HG03039 (cell line): ENCODE measurements around the gene PNKD.

ENCODE experiments used
- ATAC-seq: cut with Tn5 transposase; IDR thresholded peaks from one replicate; pipeline ENCODE4 v1.9.1; 2021; ENCODE audit warnings: mild to moderate bottlenecking, moderate library complexity; ENCODE audit not compliant: unreplicated experiment

The PNKD gene

DNA sequence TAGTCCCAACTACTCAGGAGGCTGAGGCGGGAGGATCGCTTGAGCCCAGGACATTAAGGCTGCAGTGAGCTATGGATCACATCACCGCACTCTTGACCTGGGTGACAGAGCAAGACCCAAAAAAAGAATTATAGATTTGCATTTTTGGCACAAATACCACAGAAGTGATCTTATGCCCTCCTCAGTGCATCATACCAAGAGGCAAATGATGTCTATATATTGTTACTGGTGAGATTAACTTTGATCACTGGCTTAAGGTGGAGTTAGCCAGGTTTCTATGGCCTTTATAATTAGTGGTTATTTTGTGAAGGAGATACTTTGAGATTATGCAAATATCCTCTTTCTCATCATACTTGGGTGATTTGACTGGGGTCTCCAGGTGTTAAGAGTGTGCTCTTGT is 64.2 kb downstream of the PNKD start:
- ATAC-seq, result no peak

GRCh38 chr2:218340656-218341055 is 70.3 kb downstream of the PNKD start:
- no peak for ATAC-seq

- no peak for ATAC-seq
These were observed 71.1 kb downstream of the PNKD start for GRCh38 chr2:218341381-218341780.

DNA sequence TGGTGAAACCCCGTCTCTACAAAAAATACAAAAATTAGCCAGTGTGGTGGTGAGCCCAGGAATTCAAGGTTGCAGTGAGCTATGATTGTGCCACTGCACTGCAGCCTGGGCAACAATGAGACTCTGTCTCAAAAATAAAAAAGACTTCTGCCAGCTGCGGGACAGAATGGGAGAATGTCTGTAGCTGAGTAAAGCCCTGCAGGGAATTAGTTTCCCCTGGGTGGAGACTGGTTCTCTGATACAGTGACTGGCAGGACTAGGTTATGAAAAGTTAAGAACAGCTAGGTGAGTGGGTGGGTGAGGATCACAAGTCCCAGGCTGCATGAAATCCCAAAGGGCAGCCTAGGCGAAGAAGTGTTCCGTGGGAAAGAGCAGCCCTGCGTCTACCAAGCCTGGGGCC is 72.5 kb downstream of the PNKD start:
- no peak for ATAC-seq

GRCh38 chr2:218343591-218343990 is 73.3 kb downstream of the PNKD start:
- ATAC-seq, result no peak

DNA sequence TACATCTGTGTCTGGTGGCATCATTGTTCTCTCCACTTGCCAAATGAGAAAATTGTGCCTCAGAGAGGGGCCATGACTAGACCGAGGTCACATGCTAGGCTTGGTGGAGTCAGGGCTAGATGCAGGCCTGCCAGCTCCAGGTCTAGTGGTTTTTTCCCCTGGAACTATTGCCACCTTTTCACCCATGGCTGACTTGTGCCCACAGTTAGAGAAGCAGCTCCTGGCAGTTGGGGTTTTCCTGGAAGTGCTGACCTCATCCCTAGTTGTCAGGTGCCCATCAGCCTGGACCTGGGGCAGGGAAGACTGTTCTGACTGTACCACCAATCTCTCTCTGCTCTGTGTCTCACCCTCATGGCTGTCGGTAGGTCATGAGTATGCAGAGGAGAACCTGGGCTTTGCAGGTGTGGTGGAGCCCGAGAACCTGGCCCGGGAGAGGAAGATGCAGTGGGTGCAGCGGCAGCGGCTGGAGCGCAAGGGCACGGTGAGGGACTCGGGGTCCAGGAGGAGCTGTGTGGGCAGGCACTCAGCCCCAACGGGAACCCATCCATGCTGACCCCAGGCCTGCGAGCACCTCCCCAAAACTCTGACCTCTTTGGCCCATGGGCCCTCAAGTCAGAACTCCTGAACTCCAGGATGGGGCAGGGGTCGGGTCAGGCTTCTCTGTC is 73.9 kb downstream of the PNKD start:
- no peak for ATAC-seq

DNA sequence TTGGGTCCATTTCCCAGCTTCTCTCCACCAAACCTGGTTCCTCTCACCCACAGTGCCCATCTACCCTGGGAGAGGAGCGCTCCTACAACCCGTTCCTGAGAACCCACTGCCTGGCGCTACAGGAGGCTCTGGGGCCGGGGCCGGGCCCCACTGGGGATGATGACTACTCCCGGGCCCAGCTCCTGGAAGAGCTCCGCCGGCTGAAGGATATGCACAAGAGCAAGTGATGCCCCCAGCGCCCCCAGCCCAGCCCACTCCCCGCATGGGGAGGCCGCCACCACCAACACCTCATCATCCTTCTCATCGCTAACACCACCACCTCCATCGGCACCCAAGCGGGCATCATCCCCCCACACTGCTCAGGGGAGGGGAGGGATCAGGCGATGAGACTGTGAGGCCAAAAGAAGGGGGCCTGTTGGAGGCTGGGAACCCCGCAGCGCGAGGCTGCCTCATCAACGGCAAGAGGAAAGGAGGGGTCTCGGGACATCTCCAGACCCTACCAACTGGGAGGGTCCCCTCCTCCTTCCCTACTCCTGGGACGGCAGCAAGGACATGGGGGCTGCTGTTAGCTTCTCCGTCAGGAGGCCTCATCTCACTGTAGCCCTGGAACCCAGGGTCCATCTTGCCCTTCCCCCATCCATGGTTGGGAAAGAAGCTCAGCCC is 74.6 kb downstream of the PNKD start:
- ATAC-seq, result no peak

GRCh38 chr2:218345491-218346236 is 75.3 kb downstream of the PNKD start:
- no peak for ATAC-seq

DNA sequence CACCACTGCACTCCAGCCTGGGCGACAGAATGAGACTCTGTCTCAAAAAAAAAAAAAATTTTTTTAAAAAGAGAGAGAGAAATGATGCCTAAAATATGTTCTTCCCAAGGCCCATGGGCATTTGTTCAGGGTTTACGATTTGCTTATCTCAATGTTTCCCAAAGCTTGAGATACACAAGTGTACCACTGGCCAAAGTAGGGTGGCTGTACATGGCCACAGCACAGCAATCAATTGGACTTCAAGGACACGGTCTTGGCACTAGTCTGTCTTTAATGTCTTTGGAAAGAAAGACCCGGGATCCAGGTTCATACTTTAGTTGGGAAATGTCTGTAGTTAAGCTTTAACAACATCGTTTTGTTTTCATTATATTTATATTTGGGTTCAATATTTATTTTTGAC is 76.9 kb downstream of the PNKD start:
- ATAC-seq, result no peak

DNA sequence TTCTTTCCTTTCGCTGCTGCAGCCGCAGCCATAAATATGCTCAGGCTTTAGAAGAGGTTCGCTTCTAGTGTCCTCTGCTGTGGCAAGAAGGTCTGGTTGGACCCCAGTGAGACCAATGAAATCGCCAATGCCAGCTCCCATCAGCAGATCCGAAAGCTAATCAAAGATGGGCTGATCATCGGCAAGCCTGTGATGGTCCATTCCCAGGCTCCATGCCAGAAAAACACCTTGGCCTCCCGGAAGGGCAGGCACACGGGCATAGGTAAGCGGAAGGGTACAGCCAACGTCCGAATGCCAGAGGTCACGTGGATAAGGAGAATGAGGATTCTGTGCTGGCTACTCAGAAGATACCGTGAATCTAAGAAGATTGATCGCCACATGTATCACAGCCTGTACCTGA is 83.7 kb downstream of the PNKD start:
- ATAC-seq, result no peak

DNA sequence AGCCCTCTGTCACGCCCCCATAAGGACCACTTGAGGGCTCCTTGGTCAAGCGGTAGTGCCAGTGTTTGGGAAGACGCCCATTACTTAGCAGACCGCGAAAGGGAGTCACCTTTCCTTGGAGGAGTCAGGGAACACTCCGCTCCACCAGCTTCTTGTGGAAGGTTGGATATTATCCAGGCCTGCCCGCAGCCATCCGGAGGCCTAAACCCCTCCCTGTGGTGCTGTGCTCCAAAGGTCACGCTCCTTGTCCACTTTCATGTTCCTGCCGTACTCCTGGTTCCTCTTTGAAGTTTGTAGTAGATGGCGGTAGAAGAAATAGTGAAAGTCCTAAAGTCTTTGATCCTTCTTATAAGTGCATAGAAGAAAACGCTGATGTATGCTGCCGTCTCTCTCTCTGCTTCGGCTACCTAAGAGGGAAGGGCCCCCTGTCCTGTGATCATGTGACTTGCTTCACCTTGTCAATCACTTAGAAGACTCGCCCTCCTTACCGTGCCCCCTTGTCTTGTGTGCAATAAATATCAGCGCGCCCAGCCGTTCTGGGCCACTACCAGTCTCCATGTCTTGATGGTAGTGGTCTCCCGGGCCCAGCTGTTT is 84.6 kb downstream of the PNKD start:
- ATAC-seq, result no peak

DNA sequence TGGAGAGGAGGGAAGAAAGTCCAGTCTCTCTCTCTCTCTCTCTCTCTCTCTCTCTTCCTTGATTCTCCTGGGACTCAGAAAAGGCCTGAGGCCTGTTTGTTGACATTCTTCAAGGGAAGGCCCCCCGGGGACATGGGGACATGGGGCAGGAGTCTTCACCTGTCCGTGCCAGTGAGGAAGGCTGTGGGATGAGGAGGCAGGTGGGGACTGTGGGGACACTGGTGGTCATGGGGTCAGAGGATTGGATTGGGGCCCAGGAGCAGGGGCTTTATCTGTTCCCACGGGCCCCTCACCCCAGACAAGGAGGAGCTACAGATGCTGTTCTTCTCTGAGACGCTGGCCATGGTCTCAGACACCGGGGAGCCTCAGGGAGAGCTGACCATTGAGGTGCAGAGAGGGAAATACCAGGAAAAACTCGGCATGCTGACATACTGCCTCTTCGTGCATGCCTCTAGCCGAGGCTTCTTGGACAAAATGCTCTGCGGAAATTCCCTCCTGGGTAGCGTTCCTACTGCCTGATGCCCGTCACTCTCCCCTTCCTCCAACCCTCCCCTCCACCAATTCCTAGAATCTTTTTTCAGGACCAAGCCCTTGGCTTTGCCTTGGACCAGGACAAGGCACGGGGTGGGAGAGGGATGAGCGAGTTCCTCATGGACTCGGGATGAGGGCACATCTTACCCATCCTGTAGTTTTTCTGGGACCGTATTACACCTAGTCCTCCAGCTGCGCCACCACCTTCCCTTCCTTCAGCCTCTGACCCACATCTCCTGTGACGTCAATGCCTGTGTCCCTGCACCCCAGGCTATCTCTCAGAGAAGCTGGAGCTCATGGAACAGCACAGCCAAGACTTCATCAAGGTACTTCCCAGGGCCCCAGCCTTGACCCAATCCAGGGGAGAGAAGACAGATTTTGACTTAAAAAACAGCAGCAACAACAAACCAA is 87.2 kb downstream of the PNKD start:
- ATAC-seq, result no peak

GRCh38 chr2:218360453-218360852 is 90.1 kb downstream of the PNKD start:
- no peak for ATAC-seq

DNA sequence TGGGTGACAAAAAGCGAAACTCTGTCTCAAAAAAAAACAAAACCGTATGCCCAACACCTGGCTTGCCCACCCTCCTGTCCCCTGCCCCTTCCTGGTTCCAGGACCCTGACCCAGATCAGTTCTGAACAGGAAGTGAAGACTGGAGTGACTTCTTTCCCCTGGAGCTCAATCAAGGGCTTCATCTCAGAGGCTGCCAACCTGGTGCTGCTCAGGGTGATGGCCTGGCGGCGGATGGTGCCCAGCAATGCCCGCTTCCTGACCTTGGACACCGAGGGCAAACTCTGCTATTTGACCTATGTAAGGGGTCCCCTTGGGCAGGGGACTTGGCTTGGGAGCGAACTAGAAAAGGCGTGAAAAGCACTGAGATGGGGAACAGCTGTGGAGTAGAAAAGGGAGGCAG is 92.3 kb downstream of the PNKD start:
- ATAC-seq, result no peak

DNA sequence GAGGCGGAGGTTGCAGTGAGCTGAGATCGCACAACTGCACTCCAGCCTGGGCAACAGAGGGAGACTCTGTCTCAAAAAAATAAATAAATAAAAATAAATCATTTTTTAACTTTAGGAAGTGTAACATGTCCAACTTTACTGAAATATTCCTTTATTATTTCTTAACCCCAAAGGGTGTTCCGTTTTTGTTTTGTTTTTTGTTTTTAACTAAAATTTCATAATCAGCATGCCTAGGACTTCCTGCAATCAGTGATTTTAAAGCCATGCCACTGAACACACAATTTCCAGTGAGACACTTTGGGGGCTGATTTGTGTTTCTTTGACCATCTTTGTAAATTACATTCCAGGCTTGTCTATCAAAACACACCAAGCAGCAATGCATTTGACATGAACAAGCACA is 93.4 kb downstream of the PNKD start:
- no peak for ATAC-seq

DNA sequence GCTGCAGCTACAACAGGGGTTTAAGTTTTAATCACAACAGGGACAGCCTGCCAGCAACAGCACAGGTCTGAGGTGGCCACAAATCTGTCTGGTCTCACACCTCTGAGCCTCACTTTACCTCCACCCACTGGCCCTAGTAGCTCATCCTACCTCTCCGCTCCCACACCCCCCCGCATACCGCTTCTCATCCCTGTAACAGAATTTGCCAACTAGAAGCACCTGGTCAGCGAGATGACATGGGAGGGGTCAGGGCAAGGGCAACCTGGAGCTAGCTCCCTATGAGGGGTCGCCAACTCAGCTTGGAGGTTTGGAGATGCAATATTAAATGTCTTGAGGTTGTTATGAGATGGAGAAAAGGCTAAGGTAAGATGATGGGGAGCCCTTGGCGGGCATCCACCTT is 93.9 kb downstream of the PNKD start:
- ATAC-seq, result no peak

DNA sequence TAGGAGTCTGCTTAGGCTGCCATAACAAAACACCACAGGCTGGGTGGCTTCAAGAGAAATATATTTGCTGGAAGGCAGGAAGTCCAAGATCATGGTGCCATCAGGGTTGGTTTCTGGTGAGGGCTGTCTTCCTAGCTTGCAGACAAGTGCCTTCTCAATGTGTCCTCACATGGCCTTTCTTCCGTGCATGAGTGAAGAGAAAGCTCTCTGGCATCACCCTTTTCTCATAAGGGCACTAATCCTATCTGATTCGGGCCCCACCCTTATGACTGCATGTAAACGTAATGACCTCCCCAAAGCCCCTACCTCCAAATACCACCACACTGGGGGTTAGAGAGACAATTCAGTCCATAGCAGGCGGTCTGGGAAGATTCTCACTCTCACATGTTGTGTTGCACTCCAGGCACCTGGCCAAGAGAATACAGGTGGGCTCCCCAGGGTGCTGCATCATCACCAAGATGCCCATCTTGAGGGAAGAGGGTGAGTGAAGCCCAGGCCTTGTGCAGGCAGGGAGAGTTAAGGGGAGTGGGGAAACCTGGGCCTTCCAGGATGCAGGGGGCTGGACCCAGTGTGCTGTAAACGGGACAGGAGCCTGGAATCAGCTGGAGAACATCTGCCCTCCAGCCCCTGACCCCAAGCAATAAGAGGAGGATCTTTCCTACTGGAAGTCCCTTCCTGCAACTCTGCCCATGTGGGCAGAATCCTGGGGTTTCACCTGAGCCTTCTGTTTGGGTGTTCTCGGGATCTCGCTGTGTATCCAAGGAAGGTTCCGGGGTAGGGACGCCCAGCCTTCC is 96.5 kb downstream of the PNKD start:
- no peak for ATAC-seq

GRCh38 chr2:218367415-218368149 is 97.3 kb downstream of the PNKD start:
- ATAC-seq, result peak; percentile 90

DNA sequence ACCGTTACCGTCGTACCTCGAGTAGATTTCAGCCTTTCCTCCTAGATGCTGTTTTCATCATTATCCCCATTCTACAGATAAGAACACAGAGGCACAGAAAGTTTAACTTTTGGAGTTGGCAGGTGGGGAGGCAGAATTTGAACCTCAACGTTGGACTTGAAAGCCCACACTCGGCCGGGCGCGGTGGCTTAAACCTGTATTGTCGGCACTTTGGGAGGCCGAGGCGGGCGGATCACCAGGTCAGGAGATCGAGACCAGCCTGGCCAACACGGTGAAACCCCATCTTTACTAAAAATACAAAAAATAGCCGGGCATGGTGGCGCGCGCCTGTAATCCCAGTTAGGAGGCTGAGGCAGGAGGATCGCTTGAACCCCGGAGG is 97.8 kb downstream of the PNKD start:
- ATAC-seq, result no peak
